GM23248 (cell line): ENCODE data around the gene KLK1.

ENCODE experiments used
- EZH2 ChIP-seq: fragments of 200-600 bp; sonication (generic); IDR thresholded peaks from 2 replicates; pipeline ENCODE4 v1.6.1; 2018; ENCODE audit warnings: antibody characterized with exemption, mild to moderate bottlenecking; ENCODE audit not compliant: insufficient read depth, poor library complexity, severe bottlenecking
- EZH2phosphoT487 ChIP-seq: fragments of 200-600 bp; sonication (generic); IDR thresholded peaks from 2 replicates; pipeline ENCODE4 v1.6.1; 2018; ENCODE audit warnings: antibody characterized with exemption, moderate library complexity, mild to moderate bottlenecking, low read depth; ENCODE audit not compliant: insufficient read depth

DNA sequence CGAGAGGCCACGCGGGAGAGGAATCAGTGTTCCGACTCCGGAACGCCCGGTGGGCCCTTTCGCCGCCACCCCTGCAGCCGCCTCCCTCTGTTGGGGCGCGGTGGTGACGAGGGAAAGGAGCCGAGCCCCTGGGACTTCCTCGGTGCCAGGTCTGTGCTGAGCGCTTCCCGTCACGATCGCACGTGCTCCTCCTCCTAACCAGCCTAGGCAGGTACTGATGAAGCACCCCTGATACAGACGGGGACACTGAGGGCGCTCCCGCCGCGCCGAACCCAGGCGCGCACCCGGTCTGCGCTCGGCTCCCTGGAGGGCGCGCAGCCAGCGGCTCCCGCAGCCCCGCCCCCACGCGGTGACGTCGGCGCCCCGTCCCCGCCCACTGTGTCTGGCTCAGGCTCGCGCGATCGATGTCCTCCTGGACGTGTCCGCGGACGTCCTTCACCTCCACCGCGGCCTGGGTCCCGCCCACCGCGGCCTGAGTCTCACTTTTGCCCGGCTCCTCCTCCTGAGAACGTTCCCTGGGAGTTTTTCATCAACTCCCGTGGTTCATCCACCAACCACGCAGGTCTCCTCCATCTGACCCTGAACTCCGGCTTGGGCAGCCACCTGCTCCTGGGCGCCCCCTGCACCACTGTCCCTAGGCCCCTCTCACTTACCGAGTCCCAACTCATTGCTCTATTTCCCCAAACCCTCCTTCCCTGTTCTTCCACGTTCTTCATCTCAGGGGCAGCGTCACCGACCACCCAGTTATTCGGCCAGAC, 12.4 kb upstream of the KLK1 start:
- TF ChIP-seq EZH2, result no peak
- no peak for TF ChIP-seq EZH2phosphoT487
